GM18907 (cell line): Measurements from ENCODE around the gene TBRG4.

ENCODE experiments used
- ATAC-seq: cut with Tn5 transposase; IDR thresholded peaks from one replicate; pipeline ENCODE4 v1.9.1; 2021; ENCODE audit warnings: mild to moderate bottlenecking, moderate library complexity; ENCODE audit not compliant: unreplicated experiment

TBRG4 gene

DNA sequence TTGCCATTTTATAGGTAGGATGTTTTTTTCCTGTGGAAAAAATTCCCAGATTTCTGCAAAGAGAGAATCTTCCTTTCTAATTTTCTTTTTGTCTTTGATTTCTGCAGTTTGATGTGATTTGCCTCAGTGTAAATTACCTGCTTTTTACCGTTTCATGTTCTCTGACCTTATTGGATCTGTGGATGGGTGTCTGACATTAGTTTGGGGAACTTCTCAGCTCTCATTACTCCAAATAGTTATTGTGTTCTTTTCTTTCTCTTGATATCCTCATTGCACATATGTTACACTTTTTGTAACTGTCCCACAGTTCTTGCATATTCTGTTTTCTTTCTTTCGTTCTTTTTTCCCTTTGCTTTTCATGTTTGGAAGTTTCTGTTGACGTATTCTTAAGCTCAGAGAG, 51.2 kb downstream of the TBRG4 start:
- no peak for ATAC-seq

- no peak for ATAC-seq
Measured at GRCh38 chr7:45057878-45058277, 53.6 kb downstream of the TBRG4 start.

DNA sequence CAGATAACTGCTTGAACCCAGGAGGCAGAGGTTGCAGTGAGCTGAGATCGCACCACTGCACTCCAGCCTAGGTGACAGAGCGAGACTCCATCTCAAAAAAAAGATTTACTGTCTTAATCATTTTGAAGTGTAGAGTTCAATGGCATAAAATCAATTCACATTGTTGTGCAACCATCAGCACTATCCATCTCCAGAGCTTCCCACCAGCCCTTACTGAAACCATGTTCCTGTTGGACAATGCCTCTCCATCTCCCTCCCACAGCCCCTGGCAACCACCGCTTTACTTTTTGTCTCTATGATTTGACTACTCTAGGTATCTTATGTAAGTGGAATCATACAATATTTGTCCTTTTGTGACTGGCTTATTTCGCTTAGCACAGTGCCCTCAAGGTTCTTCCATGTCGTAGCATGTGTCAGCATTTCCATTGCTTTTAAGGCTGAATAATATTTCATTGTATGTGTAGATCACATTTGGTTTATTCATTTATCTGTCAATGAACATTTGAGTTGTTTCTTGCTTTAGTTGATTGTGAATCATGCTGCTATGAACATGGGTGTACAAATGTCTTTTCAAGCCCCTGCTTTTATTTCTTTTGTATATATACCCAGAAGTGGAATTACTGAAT, 55.8 kb downstream of the TBRG4 start:
- ATAC-seq = no peak

DNA sequence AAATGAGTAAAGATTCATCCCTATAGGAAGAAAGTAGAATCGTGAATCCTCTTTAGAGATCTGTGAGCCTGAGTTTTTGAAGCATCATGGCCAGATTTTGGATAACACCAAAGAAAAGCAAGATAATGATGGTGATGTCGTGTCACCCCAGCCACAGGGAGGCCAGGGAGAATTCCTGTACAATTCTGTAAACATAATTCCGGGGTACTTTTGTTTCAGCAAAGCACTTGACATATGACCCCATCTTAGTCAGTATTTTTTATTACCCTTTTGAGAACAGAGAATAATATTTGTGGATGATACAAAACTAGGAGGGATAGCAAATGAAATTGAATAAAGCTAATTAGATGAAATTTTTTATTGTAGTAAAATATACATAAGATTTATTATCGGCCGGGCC, 56.5 kb downstream of the TBRG4 start:
- ATAC-seq = no peak

- ATAC-seq = no peak
Measured at GRCh38 chr7:45054442-45054841, 57.1 kb downstream of the TBRG4 start.

DNA sequence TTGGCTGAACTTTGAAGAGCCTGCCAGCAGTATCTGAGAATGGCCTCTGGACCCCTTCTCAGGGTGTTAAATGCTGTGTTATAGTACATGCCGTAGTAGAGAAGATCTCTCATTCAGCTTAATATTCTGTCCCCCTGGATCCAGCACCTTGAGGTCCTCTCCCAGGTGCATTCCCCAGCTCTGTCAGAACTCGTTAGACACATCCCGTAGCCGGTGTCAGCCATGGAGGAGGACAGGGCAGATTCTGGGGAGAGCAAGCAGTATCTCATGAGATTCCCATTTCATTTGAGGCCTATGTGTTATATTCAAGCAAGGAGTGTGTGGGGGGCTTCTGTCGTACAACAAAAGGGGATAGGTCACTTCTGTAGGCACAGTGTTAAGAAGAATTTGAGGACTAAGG, 57.6 kb downstream of the TBRG4 start:
- no peak for ATAC-seq

DNA sequence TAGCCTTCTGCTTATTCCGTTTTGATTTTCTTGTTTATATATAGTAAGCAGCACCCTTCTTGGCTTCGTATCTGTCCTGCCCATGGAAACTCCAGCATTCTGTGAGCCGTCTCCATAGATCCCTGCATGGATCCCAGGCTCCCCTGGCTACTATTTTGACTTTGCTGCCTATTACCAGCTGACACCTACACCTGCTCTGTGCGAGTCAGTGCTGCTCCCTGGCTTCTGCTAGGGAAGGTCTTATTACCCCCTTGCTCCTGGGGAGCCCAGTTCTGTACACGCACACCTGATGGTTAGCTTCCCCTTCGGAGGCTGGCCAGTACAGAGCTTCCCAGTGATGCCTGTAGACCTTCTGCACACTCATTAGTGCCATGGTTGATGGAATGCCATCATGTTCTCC, 58.1 kb downstream of the TBRG4 start:
- ATAC-seq = no peak

- no peak for ATAC-seq
Measured at GRCh38 chr7:45052011-45052410, 59.5 kb downstream of the TBRG4 start.

GRCh38 chr7:45050198-45050597, 61.3 kb downstream of the TBRG4 start:
- no peak for ATAC-seq
